KMS-11 (cell line): Measurements from ENCODE around the gene B3GAT3.

Experiments
- H2AFZ ChIP-seq: fragments of 200-600 bp; sonication (generic); 2 replicates; pipeline ENCODE4 v1.6.1; 2016; ENCODE audit warnings: antibody characterized with exemption, mixed run types, low read depth
- H3K27ac ChIP-seq: fragments of 200-600 bp; sonication (generic); 2 replicates; pipeline ENCODE4 v1.6.1; 2016; ENCODE audit warnings: mild to moderate bottlenecking, mixed run types
- H3K27me3 ChIP-seq: fragments of 200-600 bp; sonication (generic); 2 replicates; pipeline ENCODE4 v1.6.1; 2017; ENCODE audit warnings: mild to moderate bottlenecking, low read depth, mixed run types, moderate library complexity; ENCODE audit not compliant: insufficient read depth
- H3K36me3 ChIP-seq: fragments of 200-600 bp; sonication (generic); 2 replicates; pipeline ENCODE4 v1.6.1; 2017; ENCODE audit warnings: mild to moderate bottlenecking, mixed run types; ENCODE audit not compliant: insufficient read depth
- H3K4me1 ChIP-seq: fragments of 200-600 bp; sonication (generic); 2 replicates; pipeline ENCODE4 v1.6.1; 2016; ENCODE audit warnings: mild to moderate bottlenecking, low read depth, mixed run types; ENCODE audit not compliant: poor library complexity, severe bottlenecking
- H3K4me2 ChIP-seq: fragments of 200-600 bp; sonication (generic); 2 replicates; pipeline ENCODE4 v1.7.0; 2016; ENCODE audit warnings: mild to moderate bottlenecking, mixed run types
- H3K4me3 ChIP-seq: fragments of 200-600 bp; sonication (generic); IDR thresholded peaks from 2 replicates; pipeline ENCODE4 v1.6.1; 2017; ENCODE audit warnings: low read depth, low read length, mixed read lengths; ENCODE audit not compliant: insufficient read depth
- H3K79me2 ChIP-seq: fragments of 200-600 bp; sonication (generic); 2 replicates; pipeline ENCODE4 v1.6.1; 2016; ENCODE audit warnings: low read depth, mixed run types; ENCODE audit not compliant: insufficient read depth
- H3K9ac ChIP-seq: fragments of 200-600 bp; sonication (generic); 2 replicates; pipeline ENCODE4 v1.6.1; 2016; ENCODE audit warnings: mild to moderate bottlenecking, mixed run types
- H4K20me1 ChIP-seq: fragments of 200-600 bp; sonication (generic); 2 replicates; pipeline ENCODE4 v1.6.1; 2016; ENCODE audit warnings: mild to moderate bottlenecking, mixed run types; ENCODE audit not compliant: insufficient read depth
- CTCF ChIP-seq: fragments of 200-600 bp; sonication (generic); conservative IDR thresholded peaks from 2 replicates; pipeline ENCODE4 v1.6.1; 2017; ENCODE audit warnings: low read depth, mild to moderate bottlenecking, antibody characterized with exemption, low read length, moderate library complexity, mixed read lengths

The B3GAT3 gene

GRCh38 chr11:62666259-62666926 is 44.6 kb upstream of the B3GAT3 start:
- H4K20me1 ChIP-seq: no peaks in the 10 kb centered on the region
- no peak for TF ChIP-seq CTCF
- H3K9ac ChIP-seq: no peak overlapping the region
- H3K4me2 ChIP-seq: no peak overlapping the region
- no peaks in the 10 kb centered on the region for H3K27me3 ChIP-seq
- no peak overlapping the region for H3K4me3 ChIP-seq
- peaks cover 13% of the 10 kb centered on the region for H3K4me1 ChIP-seq
- no peak overlapping the region for H3K27ac ChIP-seq
- no peak overlapping the region for H2AFZ ChIP-seq
- peaks cover under 1% of the 10 kb centered on the region; the same call in 1 of the 2 replicates for H3K79me2 ChIP-seq
- H3K36me3 ChIP-seq: no peaks in the 10 kb centered on the region

GRCh38 chr11:62665599-62666258 is 43.9 kb upstream of the B3GAT3 start:
- Histone ChIP-seq H3K27ac (no peak overlapping the region), H3K4me2 (peak overlapping the region; percentile 71; the same call in 1 of the 2 replicates), H3K36me3 (no peaks in the 10 kb centered on the region), H3K4me3 (no peak overlapping the region), H2AFZ (no peak overlapping the region; the same call in 1 of the 2 replicates), H4K20me1 (no peaks in the 10 kb centered on the region), H3K4me1 (peaks cover 10% of the 10 kb centered on the region), H3K9ac (no peak overlapping the region), H3K79me2 (no peaks in the 10 kb centered on the region), H3K27me3 (no peaks in the 10 kb centered on the region)
- no peak for TF ChIP-seq CTCF

GRCh38 chr11:62665075-62665598 is 43.4 kb upstream of the B3GAT3 start, which contains the start of the genes C11orf98 and CSKMT:
TSS of gene C11orf98 (minus strand) at chr11:62665210. CDS start at chr11:62665169, 41 bp downstream.
TSS of gene CSKMT (plus strand) at chr11:62665312. CDS start at chr11:62665880, 568 bp downstream.
- Histone ChIP-seq H3K9ac (peak within 1 kb of the TSS; percentile 67; the same call in 1 of the 2 replicates), H4K20me1 (no peaks in the 10 kb centered on the region), H3K36me3 (no peaks in the 10 kb centered on the region), H3K4me3 (no peak within 1 kb of the TSS), H3K27ac (peak within 1 kb of the TSS; percentile 45; the same call in 1 of the 2 replicates), H3K4me2 (peak within 1 kb of the TSS; percentile 71), H3K79me2 (no peaks in the 10 kb centered on the region), H3K4me1 (peaks cover 9% of the 10 kb centered on the region), H3K27me3 (no peaks in the 10 kb centered on the region), H2AFZ (peak within 1 kb of the TSS; percentile 84)
- no peak for TF ChIP-seq CTCF

- Histone ChIP-seq H3K79me2 (no peaks in the 10 kb centered on the region), H3K4me1 (peaks cover 9% of the 10 kb centered on the region), H3K9ac (peak overlapping the region; percentile 67; the same call in 1 of the 2 replicates), H2AFZ (peak overlapping the region; percentile 84), H3K27ac (peak overlapping the region; percentile 45; the same call in 1 of the 2 replicates), H3K4me3 (no peak overlapping the region), H3K4me2 (peak overlapping the region; percentile 71), H3K27me3 (no peaks in the 10 kb centered on the region), H4K20me1 (no peaks in the 10 kb centered on the region), H3K36me3 (no peaks in the 10 kb centered on the region)
- no peak for TF ChIP-seq CTCF
Measured at GRCh38 chr11:62664405-62665074, 42.8 kb upstream of the B3GAT3 start.
